NCI-H2171 (cell line): ENCODE measurements around the gene ASCL2.

Experiments used
- DNase-seq: peaks from one replicate; lab custom pipeline; 2025; lab: John Stamatoyannopoulos, UW

Gene ASCL2

DNA sequence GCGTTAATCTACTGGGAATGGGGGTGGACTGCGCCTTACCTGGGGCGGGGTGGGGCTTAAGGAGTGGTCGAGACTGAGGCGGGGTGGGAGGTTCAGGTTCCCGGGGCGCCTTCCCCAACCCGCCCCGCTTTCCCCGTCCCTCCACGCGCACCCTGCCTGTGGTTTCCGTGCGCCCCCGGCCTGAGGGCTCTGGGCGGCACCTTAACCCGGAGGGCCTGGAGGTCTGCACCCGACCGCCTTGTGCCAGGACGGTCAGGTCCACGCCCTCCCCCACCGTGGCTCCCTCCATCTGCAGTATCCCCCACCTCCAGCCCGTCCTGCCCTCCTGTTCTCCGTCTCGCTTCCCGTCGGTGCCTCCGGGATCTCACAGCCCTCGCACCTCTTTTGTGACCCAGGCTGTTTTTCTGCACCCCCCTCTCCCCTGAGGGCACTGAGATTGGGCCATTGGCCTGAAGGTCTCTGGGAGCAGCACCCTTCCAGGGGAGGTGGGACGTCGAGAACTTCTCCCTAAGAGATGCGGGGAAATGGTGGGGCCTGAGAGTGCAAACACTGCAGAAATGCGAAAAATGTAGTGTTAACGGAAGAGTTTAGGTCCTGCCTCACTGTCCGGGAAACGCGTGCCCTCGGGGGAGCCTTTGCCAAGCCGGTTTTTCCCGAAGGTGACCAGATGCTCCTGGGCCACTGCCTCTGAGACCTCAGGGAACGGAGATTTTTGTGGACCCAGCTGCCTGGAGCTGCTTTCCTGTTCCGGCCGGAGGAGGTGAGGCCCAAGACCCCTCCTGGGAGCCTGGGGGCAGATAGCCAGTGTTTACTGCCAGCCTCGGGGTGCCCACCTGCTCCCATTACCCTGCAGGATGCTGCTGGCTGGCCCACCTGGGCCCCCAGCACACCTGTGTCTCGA, 1.2 kb upstream of the ASCL2 start:
- DNase-seq: no peak

- no peak for DNase-seq
Observed at GRCh38 chr11:2271077-2271326, 614 bp upstream of the ASCL2 start.

DNA sequence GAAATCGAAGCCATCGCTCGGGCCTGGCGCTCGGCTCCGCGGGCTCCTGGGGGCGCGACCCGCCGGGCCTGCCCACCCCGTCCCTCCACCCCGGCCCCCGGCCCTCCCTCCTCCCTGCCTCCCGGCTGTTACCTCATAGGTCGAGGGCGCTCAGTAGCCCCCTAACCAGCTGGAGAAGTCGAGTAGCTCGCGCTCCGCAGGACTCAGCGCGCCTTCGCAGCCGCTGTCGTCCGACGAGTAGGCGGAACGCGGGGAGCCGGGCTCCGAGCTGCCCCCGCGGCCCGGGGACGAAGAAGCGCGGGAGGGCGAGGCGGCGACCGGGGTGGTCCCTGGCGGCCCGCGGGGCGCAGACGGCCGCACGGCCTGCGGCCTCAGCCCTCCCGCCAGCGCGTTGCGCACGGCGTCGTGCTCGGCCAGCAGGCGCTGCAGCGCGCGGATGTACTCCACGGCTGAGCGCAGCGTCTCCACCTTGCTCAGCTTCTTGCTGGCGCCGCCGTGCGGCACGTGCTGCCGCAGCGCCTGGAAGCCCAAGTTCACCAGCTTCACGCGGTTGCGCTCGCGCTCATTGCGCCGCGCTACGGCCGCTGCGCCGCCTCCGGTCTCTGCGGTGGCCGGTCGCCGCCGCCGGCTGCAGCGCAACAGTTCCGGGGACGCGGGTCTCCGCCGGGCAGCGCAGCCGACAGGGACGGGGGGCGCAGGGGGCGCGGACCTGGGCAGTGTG, 627 bp downstream of the ASCL2 start:
- DNase-seq: peak; percentile 32

DNA sequence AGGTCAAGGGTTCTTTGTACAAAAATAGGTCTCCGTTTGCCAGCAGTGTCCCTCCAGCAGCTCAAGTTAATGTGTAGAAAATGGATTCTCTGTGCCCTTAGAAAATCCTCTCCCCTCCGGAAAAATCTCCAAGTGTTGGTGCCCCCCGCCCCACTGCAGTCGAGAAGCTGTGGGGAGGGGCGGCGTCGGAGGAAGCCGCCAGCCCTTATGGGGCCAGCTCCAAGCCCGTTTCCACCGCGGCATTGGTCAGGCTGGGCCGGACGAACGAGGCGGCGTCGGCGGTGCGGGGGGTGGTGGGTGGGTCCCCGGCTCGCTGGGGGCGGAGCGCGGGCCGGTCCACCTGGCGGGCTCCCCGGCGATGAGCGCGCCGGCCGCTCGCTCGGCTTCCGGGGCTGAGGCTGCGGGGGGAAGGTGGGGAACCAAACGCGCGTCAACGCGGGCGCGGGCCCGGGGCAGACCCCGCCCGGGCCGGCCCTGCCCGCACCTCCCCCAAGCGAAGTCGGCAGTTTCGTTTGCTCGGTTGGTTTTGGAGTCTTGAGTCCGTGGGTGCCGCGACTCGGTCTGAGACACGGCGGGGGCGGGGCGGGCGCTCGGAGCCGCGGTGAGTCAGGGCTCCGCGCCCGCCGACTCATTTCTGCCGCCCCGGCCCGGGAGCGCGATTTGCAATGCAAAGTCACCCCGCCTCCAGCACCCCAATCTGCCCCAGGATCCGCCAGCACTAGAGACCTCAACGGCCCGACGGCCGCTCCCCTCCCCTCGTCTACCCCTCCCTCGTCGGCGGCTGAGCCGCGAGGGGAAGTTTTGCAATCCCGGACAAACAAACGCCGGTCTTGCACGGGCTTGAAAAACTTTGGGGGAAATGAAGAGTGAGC, 1.4 kb downstream of the ASCL2 start:
- no peak for DNase-seq

DNA sequence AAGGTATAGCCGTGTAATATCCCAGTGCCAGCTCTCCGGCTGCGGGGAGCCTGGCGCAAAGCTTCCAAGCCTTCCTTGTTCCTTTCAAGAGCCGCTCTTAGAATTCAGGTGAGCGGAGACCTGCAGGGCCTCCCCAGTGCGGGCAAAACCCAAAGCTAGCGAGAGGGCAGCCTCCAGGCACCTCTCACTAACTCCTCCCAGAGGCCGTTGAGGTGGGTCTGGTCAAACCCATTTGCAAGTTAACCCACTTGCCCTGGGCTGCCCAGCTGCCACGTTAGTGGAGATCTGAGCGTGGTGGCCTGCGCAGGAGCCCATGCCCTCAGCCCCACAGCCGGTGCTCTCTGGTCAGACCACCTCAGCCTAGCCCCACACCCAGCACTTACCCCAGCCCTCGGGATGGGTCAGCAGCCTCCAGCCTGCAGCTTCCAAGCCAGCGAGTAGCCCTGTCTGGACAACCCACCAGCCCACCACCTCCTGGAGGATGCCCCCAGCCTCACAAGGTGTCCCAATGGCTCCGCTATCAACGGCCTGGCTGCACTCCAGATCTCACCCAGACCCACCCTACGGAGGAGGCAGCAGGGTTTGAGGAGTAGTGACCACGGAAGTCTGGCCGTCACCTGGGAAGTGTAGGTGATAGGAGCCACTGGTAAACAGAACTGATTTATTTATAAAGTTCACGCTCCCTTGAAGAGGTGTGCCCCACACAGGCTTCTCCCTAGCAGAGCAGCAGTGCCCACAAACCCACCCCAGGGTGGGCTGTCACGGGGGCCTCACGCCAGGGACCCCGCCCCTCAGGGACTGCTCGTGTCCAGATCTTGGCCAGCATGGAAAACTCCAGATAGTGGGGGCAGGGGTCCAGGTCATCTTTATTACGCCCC, 2.3 kb downstream of the ASCL2 start:
- no peak for DNase-seq

- no peak for DNase-seq
Observed at GRCh38 chr11:2267306-2267850, 3.0 kb downstream of the ASCL2 start.

- DNase-seq: no peak
Observed at GRCh38 chr11:2266586-2267305, 3.6 kb downstream of the ASCL2 start.

DNA sequence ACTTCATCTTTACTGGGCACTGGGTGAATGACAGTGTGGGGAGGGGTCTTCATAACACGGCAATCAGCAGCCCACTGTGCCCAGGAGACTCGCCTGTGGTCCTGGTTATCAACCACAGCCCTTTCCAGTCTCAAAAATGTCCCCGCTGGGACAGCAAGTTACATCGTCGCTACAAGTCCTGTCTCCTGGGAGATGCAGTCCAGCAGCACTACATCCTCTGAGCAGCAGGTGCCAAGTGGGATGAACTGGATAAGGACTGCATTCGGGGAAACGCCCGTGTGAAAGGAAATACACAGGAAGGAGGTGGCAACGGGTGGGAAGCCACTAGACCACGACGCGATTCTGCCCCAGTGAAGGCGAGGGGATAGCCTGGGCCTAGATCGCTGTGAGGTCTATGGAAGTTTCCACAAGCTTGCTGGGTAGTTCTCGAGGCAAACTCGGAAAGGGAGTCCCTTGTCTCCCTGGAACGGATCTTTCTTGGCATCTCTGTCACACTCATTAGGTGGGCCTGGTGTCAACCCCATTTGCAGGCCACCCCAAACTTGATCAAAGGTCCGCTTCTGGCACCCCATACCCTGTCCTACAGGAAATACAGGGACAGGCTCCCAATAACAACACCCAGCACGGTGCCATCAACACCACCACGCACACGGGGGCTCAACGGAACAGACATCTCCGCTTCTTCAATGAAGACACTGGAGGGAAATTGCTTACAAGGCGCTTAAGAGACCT, 4.4 kb downstream of the ASCL2 start:
- DNase-seq: no peak

DNA sequence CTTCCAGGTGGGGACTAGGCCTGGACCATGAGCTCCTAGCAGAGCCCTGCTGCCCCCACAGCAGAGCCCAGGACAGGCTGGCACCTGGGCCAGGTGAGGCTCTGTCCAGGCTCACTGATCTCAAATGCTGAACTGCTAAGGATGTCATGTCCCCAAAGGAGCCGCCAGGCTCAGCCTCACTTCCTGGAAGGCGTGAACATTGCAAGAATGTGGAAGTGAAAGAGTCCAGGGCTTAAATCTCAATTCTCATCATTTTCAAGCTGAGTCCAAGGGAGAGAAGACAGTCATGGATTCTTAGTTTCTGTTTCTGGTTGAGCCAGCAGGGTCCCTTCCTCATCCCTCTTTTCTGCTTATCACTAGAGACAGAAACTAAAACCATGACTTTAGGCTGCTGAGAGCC, 5.0 kb downstream of the ASCL2 start:
- no peak for DNase-seq

- DNase-seq: no peak
Observed at GRCh38 chr11:2264366-2265053, 5.9 kb downstream of the ASCL2 start.

- DNase-seq: no peak
Observed at GRCh38 chr11:2263724-2264360, 6.5 kb downstream of the ASCL2 start.

DNA sequence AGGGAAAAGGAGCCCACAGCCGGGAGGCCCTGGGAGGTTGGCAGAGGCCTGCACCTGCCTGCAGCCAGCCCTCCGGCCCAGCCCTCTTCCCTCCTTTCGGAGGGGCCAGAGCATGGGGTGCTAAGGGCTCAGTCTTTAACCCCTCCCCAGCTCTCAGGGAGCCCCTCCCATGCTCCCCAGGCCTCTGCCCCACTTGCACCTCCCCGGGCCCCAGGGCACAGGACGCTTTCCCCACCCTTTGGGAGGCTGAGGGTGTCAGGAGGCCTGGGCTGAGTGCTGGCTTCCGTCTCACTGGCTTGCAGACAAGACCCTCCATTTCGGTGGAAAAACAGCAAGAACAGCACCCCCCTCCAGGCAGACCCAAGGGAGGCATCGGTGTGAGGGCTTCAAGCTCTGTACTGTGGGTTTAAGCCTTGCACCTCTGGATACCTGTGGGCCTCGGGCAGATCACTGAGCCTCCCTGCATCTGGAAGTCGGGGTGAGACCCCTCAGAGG, 7.3 kb downstream of the ASCL2 start:
- no peak for DNase-seq

- no peak for DNase-seq
Observed at GRCh38 chr11:2262301-2263070, 7.9 kb downstream of the ASCL2 start.

DNA sequence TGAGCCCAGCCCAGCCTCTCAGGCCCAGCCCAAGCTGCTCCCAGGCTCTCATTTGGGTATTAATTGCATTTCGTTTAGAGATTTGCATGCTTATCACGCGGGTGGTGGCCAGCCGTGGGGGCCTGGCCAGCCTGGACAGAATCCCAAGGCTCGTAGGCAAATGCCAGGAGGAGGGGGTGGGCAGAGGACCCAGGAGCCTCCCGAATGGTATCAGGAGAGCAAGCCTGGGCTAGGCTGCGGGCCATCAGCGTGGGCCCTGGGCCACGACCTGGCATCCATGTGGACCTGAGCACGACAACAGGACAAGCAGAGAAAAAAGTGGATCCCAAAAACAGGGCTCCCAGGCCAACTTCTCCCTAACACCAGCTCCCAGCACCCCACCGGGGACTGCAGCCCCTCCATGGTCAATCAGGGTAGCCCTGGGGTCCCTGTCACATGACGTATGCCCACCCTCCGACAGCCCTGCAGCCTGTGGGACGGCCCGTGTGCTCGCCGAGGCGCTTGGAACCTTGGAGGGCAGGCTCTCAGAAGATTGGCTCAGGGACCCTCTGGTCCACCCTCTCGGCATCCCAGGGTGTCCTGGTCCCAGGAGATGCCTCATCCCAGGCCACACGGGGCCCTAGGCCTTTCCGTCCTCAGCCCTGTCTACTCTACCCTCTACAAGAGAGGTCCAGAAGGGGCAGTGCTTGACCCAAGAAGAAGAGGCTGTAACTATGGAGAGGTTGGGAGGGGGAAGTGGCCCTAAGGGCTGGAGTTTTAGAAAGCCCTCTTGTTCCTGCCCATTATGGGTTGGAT, 8.8 kb downstream of the ASCL2 start:
- DNase-seq: no peak

- DNase-seq: no peak
Observed at GRCh38 chr11:2260491-2261364, 9.7 kb downstream of the ASCL2 start.

DNA sequence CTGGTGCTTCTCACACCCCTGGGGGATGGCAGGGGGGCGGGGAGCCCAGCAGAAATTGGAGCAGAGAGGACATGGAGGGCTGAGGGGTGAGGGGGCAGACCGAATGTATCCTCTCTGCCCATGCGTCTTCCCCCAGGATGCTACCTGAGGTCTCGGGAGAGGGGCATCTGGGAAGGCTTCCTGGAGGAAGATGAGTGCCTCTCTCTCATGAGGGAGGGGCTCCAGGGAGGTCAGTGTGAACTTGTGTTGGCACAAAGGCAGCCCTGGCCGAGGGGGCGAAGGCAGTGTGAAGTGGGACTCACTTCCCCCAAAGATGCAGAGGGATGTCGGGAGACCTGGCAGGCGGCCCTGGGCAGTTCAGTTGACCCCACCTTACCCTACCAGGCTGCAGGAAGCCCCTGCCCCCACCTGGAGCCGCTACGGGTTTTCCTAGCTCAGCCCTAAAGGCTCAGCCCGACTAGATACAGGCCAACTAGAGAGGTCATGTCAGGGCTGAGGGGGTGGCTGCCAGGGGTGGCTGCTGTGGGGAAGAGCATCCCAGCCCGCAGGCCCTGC, 10.4 kb downstream of the ASCL2 start:
- no peak for DNase-seq
